HG03520 (cell line): Measurements from ENCODE around the gene ZNF423.
"Not testable (repeated sequence)": the region's sequence is repeated elsewhere in the genome, so short reads cannot be mapped to it uniquely, and the experiment has no call there.

Experiments
- ATAC-seq: cut with Tn5 transposase; IDR thresholded peaks from one replicate; pipeline ENCODE4 v1.9.1; 2021; ENCODE audit warnings: mild to moderate bottlenecking, moderate library complexity; ENCODE audit not compliant: unreplicated experiment

The ZNF423 gene

DNA sequence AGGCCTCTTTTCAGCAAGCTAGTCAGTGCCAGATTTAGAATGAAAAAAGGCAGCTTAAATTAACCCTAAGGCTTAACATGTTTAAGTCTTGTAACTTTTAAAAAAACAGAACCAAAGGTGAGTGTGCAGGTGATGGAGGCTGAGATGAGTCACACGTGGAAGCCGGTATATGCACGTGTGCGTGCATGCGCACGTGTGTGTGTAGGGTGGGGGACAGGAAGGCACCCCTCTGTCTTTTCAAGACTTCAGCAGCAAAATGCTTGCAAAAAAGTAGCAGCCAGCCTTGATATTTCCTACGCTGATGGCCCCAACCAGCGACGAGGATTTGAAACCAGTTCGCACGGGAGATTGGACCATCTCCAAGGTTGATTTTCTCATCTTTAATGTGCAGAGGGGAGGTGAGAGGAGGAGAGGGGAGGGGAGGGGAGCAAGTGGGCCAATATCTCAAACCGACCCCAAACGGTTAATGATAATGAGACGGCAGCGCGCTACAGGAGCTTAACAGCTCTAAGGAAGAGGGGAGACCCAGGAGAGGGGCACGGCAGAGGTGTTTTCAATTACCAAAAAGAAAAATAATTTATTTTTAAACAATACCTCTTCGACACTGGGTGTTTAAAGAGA, 154.7 kb downstream of the ZNF423 start:
- no peak for ATAC-seq

DNA sequence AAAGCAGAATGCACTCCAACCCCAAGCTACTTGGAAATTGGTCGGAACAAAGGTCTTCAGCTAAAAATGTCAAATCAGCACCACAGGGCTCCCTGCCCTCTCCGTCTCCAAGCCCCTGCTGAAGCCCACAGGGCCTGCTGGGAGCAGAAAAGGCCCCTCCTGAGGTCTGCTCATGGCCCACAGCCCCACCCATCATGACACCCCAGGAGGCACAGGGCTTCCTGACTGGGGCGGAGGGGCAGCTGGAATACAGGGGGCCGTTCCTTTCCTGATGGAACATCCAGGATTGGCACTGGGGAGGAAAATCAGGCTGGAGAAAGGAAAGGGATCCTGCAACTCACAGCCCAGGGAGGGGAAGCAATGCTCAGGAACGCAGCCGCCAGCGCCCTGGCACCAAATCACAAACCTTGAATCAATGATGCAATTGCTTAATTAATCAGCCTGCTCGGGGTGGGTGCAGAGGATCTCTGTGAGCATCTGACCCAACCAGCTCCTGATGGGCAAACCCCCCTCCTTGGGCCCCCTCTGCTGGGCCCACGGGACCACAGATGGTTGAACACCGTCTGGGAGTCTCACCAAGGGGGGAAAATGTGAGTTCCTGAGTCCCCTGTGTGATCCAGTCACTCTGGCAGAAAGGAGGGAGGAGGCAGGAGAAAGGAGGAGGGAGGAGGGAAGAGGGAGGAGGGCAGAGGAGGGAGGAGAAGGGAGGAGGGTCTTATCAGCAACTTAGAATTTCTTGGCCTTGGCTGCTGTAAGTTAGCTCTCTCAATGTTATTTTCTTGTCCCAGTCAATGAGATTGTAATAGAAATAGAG, 155.5 kb downstream of the ZNF423 start:
- ATAC-seq, result no peak

DNA sequence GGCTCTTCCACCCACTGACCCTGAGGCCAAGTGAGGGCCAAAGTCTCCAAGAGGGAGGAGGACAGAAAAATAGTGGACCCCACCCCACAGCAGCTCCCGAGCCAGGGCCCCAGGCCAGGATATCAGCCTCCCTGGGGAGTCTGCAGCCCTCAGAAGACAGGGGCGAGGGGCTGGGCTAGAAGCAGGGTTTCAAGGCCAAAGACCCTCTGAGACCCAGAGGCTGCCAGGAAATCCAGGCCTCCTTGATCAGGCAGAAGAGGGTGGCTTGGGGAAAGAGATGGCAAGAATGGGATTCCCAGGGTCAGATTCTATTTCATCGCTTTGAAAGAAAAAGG, 156.1 kb downstream of the ZNF423 start:
- no peak for ATAC-seq

DNA sequence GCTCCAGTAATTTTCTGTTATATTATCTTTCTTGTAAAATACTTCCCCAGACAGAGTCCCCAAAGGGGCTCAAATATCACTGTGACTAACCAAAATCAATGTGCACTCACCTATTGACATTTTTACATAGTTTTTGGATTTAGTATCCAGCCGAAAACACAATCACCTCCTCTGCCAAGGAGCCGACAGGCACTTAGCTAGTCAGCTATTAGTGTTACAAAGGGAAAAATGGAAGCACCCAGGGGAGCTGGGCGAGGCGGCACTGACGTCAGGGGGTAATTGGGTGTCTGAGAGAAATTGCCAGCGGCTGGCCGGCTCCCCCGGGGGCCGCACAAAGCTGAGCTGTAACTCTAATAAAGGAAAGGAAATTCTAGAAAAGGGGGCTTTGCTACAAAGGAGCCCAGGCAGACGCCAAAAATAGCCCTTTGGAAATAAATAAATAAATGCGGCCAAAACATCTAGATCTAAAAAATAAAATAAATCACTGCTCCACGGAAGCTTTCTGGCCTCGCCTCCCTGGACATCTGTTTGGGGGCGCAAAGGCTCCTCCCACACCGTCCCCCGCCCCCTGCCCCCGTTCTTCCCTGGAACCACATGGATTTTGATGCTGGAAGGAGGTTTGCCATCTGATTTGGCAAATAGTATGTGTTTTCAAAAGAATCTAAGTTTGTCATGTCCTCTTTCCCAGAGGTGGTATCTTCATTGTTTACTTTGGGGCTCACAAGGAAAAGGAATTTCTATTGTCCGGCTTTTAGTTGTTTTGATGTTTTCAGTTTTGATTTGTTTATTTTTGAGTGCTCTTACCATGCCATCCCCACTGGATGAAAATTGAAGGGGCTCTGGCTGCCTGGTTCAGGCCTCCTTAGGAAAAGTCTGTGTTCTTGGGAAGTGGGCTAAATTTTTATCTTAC, 156.7 kb downstream of the ZNF423 start:
- no peak for ATAC-seq

DNA sequence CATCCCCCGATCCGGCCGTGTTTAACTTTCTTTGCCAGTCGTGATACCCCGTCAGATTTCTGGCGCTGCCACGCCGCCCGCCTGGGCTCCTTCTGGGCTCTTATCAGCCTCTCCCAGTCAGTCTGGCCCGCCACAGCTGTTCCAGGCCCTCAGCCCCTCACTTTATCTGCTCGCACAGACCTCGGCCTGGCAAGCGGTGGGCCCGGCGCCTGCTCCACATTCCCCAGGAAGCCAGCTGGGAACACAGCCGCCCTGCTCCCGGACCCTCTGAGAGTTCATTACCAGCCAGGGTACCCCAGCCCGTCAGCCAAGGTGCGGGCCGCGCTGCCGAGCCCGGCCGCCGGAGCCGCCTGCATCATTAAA, 157.5 kb downstream of the ZNF423 start:
- no peak for ATAC-seq

DNA sequence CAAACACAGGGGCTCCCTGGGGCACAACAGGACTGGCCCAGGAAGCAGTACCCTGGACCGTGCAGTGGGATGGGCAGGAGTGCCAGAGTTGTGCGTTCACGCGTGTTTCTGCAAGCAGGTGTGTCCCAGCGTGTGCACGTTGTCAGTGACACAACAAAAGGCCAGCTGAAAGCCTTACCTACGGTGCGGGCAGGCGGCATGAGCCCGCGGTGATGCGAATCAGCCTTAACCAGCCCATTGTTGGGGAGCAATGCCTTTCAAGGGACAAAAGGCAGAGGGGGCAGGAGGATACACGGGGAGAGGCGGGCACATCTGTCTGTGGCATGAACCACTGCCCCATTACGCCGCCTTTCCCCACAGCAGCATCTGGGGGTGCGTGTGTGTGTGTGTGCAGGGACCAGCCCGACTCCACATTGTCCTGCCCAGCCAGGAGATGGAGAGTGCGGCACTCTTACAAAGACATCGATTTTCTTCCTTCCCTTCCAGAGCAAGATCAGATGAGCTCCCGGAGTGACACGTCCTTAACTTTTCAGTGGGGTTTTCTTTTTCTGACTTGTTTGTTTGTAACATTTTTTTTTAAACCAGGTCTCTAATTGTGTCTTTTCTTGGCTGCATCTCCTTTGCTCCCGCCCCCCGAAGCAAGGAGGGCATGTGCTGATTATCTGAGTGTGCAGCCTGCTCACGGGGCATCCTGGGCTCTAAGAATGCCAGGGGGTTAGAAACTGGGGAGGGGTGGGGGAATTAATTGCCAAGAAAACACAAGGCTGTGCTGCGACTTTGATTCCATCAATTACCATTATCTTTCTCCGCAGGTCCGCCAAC, 158.1 kb downstream of the ZNF423 start:
- ATAC-seq, result no peak

DNA sequence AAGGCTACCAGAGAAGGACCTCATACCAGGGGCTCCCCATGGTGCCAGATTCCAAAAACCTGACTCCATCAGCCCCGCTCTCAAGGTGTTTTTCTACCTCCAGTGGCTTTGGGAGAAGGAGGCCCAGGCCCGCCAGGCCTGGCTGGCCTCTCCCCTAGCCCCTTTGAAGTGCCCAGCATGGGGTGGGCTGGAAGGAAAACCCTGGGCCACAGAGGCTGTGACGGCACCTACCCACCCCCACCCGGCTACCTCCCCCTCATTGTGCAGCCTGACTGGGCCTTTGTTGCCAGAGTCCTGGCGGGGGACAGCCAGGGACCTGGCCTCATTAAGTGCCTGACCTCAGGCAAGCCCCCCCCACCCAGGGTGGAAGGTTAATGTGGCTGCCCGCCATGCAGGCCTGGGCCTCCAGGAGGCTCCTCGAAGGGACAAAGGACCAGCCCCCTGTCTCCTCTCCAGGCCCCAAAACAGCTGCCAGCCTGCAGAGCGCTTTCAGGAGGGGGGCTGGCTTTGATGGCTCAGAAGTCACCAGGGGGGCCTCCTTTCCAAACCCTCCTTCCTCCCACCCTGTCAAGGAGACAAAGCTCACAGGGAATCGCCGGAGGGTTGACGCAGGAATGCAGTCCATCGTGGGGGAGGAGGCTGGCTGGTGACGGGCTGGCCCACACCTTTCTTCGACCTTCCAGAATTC, 159.4 kb downstream of the ZNF423 start:
- no peak for ATAC-seq

DNA sequence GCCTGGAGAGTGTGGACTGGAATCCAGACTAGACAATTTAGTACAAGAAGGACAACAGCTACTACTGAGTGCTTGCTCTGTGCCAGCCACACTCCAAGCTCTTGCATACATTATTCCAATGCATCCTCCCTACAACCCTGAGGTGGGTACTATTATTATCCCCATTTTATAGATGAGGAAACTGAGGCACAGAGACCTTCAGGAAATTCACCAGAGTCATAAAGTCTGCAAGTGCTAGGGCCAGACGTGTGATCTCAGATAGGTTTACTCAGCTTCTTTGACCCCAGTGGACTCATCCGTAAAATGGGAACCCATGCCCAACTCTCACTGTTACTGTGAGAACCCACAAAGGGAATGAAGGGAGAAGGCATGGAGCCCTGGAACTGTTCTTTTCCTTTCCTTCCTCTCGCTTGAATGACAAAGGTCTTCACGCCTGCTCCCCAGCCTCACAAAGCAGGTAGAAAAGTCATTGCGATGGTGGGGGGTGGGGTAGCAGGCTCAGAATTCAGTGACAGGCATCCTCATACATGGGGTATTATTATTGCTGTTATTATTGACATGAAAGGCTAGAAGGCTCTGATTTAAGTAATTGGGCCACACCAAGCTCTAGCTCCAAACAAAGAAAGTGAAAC, 160.0 kb downstream of the ZNF423 start:
- no peak for ATAC-seq

DNA sequence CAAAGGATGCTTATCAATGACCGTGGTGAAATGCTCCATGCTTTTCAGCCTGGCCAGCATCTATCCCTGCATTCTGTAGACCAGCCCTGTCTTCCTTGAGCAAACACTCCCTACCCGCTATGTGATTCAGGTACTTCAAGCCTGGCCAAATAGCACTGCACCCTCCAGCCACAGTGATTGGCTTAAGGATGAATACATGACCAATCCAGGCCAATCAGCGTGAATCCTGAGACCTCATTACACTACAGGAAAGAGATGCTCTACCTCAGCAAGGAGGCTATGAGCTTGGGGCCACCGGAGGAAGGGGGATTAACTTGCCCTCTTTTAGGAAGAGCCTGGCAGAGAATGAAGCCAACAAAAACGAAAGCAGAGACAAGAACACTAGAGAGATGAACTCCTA, 162.5 kb downstream of the ZNF423 start:
- no peak for ATAC-seq

DNA sequence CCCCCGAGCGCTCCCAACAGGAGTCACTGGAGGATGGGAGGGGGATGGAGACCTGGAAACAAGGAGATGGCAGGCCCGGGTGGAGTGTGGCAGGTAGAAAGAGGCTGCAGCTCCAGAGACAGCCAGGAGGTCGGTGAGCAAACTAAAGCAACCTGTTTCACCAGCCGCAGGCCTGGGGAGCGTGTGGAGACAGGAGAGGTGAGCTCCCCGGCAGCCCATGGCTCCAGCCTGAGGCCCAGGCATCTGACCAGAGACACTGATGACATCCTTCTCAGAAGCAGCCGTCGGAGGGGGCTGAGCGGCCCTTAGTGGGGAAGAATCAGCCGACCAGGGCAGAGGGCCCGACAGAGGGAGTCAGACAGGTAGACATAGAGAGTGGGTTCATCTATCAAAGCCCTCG, 165.1 kb downstream of the ZNF423 start:
- ATAC-seq, result no peak

DNA sequence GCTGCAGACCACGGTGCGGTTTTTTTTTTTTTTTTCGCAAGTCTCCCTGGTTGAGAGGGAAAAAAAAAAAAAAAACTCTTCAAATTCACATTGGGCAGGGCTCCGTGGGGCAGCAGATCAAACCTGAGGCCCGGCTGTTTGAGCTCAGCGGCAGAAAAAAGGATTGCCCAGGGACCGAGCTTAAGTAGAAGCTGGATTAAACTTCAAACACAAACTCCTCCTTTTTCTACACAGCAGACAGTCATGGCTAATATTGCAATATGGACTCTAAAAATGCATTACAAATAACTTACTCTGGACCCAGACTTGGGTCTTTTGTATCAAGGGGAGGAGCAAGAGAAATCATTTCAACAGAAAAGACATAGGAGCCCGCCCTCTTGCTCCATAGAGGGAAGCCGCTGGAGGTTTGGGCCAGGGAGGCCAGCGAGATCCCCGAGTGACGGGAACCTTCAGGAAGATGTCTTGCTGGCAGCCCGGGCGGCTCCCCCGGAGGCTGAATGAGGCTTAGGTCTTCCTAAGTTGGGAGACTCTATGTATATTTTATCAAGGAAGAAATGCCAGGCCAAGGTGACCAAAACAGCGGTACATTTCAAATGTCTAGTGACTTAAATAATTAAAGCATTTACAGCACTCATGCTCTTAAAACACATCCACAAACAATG, 167.7 kb downstream of the ZNF423 start:
- no peak for ATAC-seq

DNA sequence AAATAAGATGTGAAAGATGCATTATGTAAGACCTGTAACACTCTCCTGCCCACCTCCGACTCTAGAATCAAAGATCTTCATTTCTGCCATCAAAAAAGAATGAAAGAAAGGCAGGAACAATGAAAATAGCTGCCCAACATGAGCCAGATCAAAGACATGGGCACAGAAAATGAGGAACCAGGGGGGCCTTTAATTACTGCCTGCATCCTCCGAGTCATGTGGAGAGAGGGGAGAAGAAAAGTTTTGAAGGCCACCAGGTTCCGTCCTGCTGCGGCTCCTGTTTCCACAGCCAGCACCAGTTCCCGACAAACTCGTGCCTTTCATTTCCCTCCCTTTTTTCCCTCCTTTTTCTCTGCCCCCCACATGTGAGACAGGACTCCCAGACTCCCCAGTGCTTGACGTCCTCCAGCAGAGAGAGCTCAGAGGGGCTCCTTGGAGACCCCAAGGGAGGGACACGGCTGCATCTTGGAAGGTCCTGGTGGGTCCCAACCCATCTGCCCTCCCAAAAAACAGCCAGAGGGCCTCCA, 168.4 kb downstream of the ZNF423 start:
- no peak for ATAC-seq

DNA sequence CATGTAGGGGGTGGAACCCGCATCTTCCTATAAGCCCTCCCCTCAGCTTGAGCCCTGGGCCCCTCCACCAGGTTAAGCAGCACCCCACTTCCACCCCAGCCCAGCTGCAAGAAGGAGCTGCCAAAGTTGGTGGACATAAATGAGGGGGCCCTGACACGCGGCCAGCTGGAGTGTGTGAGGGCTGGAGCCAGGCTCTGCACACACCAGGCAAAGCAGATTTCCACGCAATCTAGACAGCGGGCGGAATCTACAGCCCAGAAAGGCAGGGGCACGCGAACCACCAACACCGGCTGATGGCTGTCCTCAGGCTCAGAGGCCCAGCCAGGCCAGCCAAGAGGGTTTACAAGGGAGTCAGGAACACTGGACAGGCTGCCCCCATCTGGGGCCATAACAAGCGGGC, 171.2 kb downstream of the ZNF423 start:
- no peak for ATAC-seq

DNA sequence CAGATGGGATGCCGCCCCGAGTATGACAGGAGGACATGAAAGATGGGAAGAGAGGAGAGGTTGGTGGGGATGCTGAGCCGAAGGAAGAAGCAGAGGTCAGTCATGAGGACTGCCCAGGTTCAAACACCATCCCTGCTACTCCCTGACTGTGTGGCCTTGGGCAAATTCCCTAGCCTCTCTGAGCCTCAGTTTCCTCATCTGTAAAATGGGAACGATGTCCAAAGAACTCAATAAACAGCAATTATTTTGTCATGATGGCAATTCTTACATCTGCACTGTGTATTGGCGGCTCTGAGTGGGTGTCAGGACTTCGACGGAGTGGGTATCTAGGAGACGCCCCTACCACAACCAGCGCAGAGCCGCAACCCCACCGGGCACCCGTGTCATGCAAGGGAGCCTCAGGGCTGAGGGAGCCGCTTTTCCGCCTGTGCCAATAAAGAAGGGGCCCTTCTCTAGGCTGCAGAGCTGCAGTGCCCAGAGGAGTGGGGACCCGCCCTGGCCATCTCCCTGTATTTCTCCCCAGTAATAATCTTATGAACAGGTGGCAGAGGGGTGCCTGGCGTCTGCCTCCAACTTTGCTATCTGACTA, 173.2 kb downstream of the ZNF423 start:
- no peak for ATAC-seq

DNA sequence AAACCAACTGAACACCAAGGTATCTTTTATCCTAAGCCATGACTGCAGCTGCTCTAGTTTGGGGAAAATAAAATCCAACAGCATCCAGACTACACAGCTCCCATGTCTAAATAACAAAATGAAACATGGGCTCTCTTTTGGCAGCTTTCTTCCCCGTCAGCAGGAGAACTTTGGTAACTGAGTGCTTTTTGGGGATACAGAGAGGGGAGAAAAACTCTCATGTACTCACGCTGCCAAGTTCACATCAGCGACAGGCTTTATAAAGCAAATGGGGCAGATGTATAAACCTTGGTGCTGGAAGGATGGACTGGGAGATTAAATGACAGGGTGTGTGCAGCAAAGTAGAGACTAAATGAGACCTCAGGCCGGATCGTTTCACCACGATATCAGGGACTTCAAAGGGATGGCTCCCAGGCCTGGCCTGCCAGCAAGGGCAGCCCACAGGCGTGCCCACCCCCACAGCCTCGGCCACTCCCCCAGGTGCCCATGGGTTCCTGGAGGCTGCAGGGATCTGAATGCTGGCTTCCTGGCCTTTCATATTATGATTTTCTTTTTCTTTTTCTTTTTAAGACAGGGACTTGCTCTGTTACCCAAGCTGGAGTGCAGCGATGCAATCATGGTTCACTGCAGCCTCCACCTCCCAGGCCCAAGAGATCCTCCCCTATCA, 174.6 kb downstream of the ZNF423 start:
- ATAC-seq, result no peak

DNA sequence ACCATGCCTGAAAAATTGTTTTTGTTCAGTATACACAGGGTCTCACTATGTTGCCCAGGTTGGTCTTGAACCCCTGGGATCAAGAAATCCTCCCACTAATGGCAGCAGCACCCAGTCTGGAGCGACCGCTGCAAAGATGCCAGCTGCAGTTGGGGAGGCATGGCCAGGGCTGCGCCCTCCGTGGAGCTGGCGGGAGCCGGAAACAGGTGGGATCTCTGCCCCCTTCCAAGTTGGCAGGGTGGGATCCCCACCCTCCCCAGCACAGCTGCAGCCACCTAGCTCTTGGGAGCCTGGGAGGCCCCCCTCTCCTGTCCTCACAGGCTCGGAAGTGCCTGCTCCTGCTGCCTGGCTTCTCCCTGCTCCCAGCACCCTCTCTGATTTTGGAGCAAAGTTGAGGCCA, 176.8 kb downstream of the ZNF423 start:
- no peak for ATAC-seq

DNA sequence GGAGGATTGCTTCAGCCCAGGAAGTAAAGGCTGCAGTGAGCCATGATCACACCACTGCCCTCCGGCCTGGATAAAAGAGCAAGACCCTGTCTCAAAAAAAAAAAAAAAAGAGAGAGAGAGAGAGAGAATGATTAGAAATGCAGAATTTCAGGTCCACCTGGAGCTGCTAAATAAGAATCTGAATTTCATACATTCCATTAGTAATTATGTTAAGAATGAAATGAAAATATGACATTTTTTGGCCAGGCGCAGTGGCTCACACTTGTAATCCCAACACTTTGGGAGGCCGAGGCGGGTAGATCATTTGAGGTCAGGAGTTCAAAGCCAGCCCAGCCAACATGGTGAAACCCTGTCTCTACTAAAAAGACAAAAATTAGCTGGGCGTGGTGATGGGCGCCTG, 178.3 kb downstream of the ZNF423 start:
- ATAC-seq, result not testable (repeated sequence)

DNA sequence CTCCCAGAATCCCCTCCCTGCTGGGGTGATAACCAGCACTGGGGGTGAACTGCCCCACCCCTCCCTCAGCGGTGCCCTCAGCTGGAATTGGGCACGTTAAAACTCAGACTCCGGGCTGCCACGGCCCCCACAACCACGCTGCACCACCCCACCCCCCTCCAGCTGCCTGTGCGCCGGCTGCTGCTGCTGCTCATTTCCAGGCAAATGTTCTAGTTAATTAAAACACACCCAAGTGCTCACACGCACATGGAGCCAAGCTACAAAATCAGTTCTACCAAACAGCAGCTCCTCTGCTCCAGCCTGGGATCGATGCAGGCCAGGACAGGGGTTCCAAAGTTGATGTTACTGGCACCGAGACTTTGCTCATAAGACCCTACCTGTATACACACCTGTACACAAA, 180.5 kb downstream of the ZNF423 start:
- no peak for ATAC-seq
